Choroid plexus epithelial cell (primary cell): ENCODE measurements around the gene SLC6A8.
"Not testable (repeated sequence)": the region's sequence is repeated elsewhere in the genome, so short reads cannot be mapped to it uniquely, and the experiment has no call there.

Experiments used
- DNase-seq: peaks from one replicate; pipeline ENCODE4 v3.0.0-alpha.2; 2010; ENCODE audit warnings: low read depth
- H3K4me3 ChIP-seq: 2 replicates; pipeline ENCODE4 v1.5.1; 2011; ENCODE audit warnings: low read depth, mild to moderate bottlenecking, control low read depth, low read length, moderate library complexity
- TF ChIP-seq, protein P1 (sequence below): conservative IDR thresholded peaks from 2 replicates; pipeline ENCODE4 v1.5.1; 2011; ENCODE audit warnings: low read depth, mild to moderate bottlenecking, control low read depth, inconsistent platforms, low read length, moderate library complexity

SLC6A8 gene

DNA sequence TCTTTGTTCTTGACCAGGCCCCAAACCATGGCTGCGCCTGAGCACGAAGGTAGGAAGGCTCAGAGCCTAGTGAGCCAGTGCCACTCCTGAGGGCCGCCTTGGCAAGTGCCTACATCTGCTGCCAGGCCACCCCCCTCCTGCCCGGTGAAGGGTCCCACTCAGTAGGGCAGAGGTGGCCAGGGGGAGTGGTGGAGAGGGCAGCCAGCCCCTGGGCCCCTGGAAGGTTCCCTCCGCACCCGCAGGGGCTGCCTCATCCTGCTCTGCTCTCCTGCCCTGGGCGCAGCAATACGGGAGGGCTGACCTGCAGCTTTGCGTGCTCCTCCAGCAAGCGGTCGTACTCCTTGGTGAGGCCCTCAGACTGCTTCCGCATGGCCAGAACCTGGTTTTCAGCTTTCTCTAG is 14.0 kb downstream of the SLC6A8 start:
- TF ChIP-seq, protein P1, sequence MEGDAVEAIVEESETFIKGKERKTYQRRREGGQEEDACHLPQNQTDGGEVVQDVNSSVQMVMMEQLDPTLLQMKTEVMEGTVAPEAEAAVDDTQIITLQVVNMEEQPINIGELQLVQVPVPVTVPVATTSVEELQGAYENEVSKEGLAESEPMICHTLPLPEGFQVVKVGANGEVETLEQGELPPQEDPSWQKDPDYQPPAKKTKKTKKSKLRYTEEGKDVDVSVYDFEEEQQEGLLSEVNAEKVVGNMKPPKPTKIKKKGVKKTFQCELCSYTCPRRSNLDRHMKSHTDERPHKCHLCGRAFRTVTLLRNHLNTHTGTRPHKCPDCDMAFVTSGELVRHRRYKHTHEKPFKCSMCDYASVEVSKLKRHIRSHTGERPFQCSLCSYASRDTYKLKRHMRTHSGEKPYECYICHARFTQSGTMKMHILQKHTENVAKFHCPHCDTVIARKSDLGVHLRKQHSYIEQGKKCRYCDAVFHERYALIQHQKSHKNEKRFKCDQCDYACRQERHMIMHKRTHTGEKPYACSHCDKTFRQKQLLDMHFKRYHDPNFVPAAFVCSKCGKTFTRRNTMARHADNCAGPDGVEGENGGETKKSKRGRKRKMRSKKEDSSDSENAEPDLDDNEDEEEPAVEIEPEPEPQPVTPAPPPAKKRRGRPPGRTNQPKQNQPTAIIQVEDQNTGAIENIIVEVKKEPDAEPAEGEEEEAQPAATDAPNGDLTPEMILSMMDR, result no peak
- DNase-seq, result no peak
- H3K4me3 ChIP-seq, result no peak overlapping the region

DNA sequence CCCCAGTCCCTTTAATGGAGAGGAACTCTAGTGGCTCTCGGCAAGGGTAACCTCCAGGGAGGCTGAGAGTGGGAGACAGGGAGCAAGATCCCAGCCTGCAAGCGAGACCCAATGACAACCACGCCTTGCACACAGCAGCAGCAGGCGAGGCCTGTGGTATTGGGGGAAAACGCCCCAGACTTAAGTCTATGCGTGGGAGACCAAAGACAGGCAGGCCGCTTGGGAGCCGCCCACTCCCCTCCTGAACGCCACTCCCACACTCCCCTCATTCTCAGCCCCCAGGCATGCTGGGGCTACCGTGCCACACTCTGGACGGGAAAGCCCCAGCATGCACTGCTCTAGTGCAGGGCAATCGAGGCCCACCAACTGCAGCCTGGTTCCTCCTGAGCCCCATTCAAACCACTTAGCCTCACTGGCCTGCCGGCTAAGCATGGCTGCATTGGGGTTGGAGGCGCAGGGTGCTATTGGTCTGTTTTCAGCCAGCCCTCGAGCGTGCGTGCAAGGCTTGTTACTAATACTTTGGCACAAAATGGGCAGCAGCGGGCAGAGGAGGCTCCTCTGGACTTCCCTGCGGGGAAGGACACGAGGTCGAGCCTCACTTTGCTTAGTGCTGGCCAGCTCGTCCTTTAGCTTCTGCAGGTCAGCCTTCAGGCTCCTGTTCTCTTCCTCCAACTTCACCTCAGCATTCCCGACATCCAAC is 14.8 kb downstream of the SLC6A8 start:
- DNase-seq, result no peak
- no peak overlapping the region for H3K4me3 ChIP-seq
- TF ChIP-seq, protein P1, result no peak

DNA sequence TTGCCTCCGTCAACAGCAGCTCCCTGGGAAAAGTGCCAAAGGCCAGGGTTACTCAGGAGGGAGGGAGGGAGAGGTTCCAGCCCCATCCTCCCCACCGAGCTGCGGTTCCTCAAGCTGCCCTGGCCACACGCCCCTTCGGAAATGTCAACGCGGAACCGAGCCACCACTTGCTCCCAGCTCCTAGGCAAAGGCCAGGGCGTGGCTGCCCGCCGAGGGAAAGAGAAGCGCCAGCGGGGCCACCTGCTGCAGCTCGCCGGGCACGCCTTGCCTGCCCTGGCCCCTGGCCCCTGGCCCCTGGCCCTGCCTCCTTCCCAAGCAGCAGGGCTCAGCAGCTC is 15.3 kb downstream of the SLC6A8 start:
- TF ChIP-seq, protein P1, result no peak
- H3K4me3 ChIP-seq, result no peak overlapping the region
- DNase-seq, result peak; percentile 65

DNA sequence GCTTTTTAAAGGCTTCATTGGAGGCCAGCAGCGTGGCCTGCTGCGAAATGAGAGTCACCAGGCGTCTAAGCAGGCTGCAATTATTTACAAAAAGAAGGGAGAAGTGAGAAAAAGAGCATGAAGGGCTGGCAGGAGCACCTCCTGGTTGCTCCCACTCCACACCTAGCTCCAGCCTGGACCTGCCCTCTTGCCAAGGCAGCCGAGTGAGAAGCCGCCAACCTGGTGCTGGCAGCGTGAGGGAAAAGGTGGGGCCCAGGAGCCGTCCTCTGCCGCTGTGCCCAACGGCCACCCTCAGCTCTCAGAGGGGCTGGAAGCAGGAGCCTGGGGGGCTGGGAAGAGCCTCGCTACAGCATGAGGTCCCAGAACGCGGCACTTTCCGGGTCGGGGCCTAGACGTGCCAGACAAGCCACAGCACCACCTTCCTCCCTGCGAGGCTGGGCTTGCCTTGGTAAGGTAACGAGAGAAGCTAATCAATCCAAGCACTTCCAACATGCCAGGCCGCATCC is 16.3 kb downstream of the SLC6A8 start:
- TF ChIP-seq, protein P1, result no peak
- DNase-seq, result no peak
- H3K4me3 ChIP-seq, result no peak overlapping the region

DNA sequence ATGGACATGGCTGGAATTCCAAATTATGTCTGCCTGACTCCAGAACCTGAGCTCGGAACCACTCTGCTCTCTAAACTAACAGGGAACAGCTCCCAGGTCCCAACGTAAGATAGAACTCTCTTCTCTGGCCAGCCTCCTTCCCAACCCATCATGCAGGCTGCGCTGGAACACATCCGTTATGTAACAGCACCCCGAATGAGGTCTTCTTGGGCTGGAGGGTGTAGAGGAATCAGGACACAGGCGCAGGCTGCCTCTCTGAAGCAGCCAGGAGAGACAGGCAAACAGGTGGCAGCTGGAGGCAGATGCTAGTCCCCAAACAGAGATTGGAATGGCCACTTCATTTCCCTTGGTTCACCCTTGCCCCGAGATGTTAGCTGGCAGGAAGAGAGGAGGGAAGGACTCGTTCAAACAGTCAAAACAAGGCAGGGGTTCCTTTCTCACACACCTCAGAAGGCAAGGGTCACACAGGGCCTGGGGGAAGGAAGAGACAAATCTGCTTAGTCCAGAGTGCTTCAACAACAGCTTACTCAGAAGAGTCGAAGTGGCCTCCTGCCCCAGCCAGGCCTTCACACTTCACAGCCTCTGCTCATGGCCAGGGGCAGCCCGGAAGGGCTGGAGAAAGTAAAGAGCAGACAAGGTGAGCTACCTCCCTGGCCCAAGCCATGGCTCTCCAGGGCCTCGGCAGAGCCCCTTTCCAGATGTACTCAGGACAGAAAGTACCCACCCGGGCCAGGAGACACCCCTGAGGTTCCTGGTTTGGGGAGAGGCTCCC is 17.1 kb downstream of the SLC6A8 start:
- DNase-seq, H3K4me3 ChIP-seq: not testable (repeated sequence)

DNA sequence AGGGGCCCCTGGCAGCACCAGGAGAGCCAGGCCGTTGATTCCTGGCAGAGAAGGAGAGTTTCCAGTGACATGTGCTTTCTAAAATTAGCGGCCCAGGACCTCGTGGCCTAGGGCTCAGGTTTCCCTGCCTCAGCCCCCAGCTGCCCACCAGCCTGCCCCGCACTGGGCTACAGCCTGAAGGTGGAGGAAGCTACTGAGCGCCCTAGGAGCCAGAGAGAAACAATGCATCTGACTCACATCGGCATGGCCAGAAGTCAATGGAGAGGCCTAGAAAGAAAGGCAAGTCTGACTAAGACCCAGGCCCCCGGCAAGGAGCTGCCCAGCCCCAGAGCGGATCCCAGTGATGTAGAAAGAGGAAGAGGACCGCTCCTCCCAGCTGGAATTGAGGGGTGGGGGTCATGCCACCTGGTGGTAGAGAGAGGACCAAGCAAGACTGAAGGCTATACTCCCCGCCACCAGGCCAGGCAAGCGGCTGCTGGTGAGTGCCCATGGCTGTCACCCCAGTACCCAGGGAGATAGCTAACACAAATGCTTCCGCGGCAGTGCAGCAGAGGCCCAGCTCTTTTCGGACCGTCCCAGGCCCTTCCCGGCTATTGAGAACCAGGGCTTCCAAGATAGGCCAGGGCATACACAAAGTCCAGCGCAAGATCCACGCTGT is 17.8 kb downstream of the SLC6A8 start:
- not testable (repeated sequence) for H3K4me3 ChIP-seq
- DNase-seq, result peak; percentile 4

DNA sequence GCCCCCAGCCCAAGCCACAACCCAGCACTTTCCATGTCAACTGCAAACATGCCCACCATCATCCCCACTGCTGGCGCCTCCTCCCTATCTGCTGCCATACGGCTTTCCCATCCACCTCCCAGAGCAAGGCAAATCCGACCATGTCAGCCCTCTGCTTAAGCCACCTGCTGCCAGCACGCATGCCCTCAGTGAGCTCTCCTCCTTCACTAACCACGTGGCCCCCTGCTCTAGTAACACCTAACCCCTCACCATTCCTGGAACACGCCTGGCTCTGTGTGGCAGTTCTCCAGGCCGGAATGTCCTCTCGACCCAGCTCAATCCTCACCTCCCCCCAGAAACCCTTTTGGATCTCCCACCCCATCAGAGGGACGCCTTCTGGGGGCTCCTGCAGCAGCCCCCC is 19.1 kb downstream of the SLC6A8 start:
- TF ChIP-seq, protein P1, result no peak
- no peak overlapping the region for H3K4me3 ChIP-seq
- no peak for DNase-seq
